GM21528 (cell line): Measurements from ENCODE around the gene MUC6.

Experiments
- ATAC-seq: cut with Tn5 transposase; IDR thresholded peaks from one replicate; pipeline ENCODE4 v1.9.1; 2021; ENCODE audit warnings: mild to moderate bottlenecking, moderate library complexity; ENCODE audit not compliant: unreplicated experiment, low FRiP score

Gene MUC6, protein sequence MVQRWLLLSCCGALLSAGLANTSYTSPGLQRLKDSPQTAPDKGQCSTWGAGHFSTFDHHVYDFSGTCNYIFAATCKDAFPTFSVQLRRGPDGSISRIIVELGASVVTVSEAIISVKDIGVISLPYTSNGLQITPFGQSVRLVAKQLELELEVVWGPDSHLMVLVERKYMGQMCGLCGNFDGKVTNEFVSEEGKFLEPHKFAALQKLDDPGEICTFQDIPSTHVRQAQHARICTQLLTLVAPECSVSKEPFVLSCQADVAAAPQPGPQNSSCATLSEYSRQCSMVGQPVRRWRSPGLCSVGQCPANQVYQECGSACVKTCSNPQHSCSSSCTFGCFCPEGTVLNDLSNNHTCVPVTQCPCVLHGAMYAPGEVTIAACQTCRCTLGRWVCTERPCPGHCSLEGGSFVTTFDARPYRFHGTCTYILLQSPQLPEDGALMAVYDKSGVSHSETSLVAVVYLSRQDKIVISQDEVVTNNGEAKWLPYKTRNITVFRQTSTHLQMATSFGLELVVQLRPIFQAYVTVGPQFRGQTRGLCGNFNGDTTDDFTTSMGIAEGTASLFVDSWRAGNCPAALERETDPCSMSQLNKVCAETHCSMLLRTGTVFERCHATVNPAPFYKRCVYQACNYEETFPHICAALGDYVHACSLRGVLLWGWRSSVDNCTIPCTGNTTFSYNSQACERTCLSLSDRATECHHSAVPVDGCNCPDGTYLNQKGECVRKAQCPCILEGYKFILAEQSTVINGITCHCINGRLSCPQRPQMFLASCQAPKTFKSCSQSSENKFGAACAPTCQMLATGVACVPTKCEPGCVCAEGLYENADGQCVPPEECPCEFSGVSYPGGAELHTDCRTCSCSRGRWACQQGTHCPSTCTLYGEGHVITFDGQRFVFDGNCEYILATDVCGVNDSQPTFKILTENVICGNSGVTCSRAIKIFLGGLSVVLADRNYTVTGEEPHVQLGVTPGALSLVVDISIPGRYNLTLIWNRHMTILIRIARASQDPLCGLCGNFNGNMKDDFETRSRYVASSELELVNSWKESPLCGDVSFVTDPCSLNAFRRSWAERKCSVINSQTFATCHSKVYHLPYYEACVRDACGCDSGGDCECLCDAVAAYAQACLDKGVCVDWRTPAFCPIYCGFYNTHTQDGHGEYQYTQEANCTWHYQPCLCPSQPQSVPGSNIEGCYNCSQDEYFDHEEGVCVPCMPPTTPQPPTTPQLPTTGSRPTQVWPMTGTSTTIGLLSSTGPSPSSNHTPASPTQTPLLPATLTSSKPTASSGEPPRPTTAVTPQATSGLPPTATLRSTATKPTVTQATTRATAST (N-terminal part only)

GRCh38 chr11:1036303-1036923 lies at the start of gene MUC6:
Gene MUC6, minus strand, starts transcription at chr11:1036718. Its CDS starts 63 bp downstream, at chr11:1036655.
- ATAC-seq = no peak

GRCh38 chr11:1085440-1086170 lies 49.1 kb upstream of the MUC6 start:
- no peak for ATAC-seq

GRCh38 chr11:1084561-1085439 lies 48.3 kb upstream of the MUC6 start:
- no peak for ATAC-seq

DNA sequence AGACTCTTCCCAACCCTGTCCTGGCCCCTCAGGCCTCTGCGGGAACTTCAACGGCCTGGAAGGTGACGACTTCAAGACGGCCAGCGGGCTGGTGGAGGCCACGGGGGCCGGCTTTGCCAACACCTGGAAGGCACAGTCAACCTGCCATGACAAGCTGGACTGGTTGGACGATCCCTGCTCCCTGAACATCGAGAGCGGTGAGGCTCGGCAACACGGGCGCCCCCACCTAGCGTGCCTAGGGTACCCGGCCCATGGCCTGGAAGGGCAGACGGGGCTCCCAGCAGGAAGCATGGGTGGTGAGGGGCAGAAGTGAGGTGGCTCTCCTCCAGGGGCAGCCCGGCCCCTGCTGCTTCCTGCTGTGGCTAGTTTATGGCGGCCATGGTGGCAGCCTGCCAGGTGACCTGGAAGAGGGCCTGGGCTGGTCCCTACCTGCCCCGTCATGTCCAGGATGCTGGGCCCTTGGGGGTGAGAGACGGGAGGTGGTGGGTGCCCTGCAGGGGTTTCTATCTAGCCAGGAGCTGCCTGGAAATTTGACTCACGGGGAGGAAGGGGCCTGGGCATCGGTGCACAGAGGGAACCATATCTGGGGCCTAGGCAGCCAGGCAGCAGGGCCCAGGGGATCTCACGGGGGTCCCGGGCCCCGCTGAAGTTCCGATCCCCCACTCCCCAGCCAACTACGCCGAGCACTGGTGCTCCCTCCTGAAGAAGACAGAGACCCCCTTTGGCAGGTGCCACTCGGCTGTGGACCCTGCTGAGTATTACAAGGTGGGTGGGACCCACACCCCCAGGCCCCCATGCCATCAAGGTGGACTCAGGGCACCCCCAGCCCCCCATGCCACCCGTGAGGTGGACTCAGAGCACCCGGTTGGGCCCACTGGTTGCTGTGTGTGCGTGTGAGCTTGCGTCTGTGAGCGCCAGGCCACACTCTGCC lies 47.4 kb upstream of the MUC6 start:
- no peak for ATAC-seq

GRCh38 chr11:1082728-1083620 lies 46.5 kb upstream of the MUC6 start:
- ATAC-seq = no peak

- no peak for ATAC-seq
Observed at GRCh38 chr11:1082346-1082727, 45.8 kb upstream of the MUC6 start.

DNA sequence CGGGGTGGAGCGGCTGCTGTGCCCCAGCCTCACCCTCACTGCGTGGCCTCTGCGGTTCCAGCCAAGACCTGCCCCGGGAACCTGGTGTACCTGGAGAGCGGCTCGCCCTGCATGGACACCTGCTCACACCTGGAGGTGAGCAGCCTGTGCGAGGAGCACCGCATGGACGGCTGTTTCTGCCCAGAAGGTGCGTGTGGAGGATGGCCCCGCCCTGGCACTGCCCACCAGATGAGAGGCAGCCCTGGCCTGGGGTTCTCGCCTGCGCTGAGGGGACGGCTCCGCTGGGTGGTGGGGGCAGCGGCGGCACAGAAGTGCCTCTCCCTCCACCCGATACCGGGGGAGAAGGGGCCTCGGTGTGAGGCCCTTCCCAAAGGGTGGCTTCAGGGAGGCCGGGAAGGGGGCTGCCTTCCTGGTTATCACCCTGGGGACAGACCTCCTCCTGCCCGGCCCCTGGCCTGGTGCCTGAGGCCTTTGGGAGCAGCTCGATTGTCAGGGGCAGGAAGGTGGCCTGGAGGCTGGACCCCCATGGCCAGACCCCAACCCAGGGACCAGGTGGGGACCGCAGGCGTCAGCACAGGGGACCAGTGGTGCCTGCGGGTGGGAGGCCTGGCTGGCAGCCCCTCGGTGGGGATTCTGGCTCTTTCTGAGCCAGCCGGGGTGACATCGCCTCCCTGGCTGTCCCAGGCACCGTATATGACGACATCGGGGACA lies 45.2 kb upstream of the MUC6 start:
- ATAC-seq = no peak

- no peak for ATAC-seq
Observed at GRCh38 chr11:1078191-1078601, 41.7 kb upstream of the MUC6 start.

DNA sequence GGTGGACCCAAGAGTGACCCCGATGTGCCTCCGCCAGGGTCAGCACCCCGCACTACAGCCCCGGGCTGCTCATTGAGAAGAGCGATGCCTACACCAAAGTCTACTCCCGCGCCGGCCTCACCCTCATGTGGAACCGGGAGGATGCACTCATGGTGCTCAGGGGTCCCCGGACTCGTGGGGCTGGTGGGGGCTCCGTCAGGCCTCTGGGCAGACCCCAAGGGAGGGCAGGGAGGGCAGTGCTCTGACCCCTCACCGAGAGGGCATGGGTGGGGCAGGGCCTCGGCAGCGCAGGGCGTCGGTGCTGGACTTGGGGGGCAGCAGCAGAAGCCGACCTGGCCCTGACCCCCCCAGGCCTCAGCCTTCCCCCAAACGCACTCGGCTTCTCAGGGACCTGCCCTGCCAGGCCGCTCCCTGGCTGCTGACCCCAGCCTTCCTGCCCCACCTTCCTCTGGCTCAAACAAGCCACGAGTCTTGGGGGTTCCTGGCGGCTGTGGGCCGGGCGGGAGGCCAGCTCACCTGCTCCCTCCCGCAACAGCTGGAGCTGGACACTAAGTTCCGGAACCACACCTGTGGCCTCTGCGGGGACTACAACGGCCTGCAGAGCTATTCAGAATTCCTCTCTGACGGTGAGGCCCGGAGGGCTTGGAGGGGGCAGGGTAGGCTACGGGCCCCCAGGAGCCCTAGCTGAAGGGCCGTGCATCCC lies 41.0 kb upstream of the MUC6 start:
- ATAC-seq = no peak

DNA sequence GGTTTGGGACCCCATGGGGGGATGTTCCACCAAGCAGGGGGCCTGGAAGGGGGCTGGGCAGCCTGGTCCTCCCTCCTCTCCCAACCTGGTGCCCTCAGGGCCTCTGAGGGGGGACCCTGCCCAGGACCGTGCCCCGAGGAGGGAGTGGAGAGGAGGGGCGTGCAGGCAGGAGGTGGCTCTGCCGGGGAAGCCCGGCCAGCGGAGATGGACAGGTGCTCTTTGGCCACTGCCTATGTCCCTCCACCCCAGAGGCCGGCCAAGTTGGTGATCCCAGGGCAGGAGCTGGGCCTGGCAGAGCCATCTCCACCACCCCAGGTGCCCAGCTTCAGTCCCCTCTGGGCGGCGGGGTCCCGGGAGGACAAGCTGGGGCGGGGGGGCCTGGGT lies 40.5 kb upstream of the MUC6 start:
- ATAC-seq = no peak

DNA sequence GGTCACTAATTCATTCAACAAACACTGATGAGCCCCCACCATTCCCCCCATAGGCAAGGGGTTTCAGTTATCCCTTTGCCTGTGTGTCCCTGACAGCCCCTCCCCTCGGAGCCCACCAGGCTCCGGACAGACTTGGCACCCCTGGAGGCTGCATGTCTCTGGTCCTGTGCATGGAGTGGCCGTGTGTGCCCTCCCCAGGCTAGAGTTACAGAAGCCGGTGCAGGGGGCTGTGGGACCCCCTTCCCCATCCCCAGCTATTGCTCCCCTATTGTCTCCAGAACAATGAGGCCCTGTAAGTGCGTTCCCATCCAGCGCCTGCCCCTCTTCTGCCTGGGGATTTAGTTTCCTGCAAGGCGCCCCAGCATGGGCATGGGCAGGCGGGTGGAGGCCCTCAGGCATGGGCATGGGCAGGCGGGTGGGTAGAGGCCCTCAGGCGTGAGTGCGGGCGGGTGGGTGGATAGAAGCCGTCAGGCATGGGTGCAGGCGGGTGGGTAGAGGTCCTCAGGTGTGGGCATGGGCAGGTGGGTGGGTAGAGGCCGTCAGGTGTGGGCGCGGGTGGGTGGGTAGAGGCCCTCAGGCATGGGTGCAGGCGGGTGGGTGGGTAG lies 39.6 kb upstream of the MUC6 start:
- no peak for ATAC-seq

- ATAC-seq = no peak
Observed at GRCh38 chr11:1075341-1075911, 38.9 kb upstream of the MUC6 start.

GRCh38 chr11:1074244-1075221 lies 38.0 kb upstream of the MUC6 start, which contains the start of gene MUC2:
Gene MUC2, plus strand, starts transcription at chr11:1074874.
- ATAC-seq = no peak
